GM23338 (cell line): ENCODE measurements around the gene LAMC3. TPM values are rescaled to one million over a fixed set of nuclear protein-coding genes. Genes with fewer than 3 reads are reported as not detected.

Source experiments
- ATAC-seq: fragments of 200-7000 bp; cut with Tn5 transposase; 3 replicates; pipeline ENCODE4 v1.9.1; 2020
- DNase-seq: peaks from one replicate; pipeline ENCODE4 v3.0.0-alpha.2; 2015; ENCODE audit warnings: low spot score
- H2AFZ ChIP-seq: fragments of 200-600 bp; sonication (generic); 2 replicates; pipeline ENCODE4 v1.8.0; 2016; ENCODE audit warnings: antibody characterized with exemption, mild to moderate bottlenecking, moderate library complexity
- H3F3A ChIP-seq: fragments of 200-600 bp; sonication (generic); replicated peaks from 2 replicates; pipeline ENCODE4 v1.8.0; 2017; ENCODE audit warnings: antibody characterized with exemption, mixed run types, low read depth
- H3K27ac ChIP-seq: fragments of 200-600 bp; sonication (generic); 2 replicates; pipeline ENCODE4 v1.6.1; 2016; ENCODE audit warnings: low read depth
- H3K27me3 ChIP-seq: fragments of 200-600 bp; sonication (generic); 2 replicates; pipeline ENCODE4 v1.8.0; 2016; ENCODE audit warnings: mild to moderate bottlenecking, mixed run types, moderate library complexity; ENCODE audit not compliant: insufficient read depth
- H3K36me3 ChIP-seq: fragments of 200-600 bp; sonication (generic); 2 replicates; pipeline ENCODE4 v1.8.0; 2016; ENCODE audit warnings: mild to moderate bottlenecking; ENCODE audit not compliant: insufficient read depth
- H3K4me1 ChIP-seq: fragments of 200-600 bp; sonication (generic); 2 replicates; pipeline ENCODE4 v1.8.0; 2016; ENCODE audit warnings: mild to moderate bottlenecking, moderate library complexity; ENCODE audit not compliant: insufficient read depth
- H3K4me2 ChIP-seq: fragments of 200-600 bp; sonication (generic); 2 replicates; pipeline ENCODE4 v1.7.1; 2017; ENCODE audit warnings: mixed run types
- H3K4me3 ChIP-seq: fragments of 200-600 bp; sonication (generic); 2 replicates; pipeline ENCODE4 v1.6.1; 2016; ENCODE audit warnings: mixed run types
- H3K79me2 ChIP-seq: fragments of 200-600 bp; sonication (generic); replicated peaks from 2 replicates; pipeline ENCODE4 v1.8.0; 2017; ENCODE audit warnings: mild to moderate bottlenecking; ENCODE audit not compliant: insufficient read depth
- H3K9me2 ChIP-seq: fragments of 200-600 bp; sonication (generic); 2 replicates; pipeline ENCODE4 v1.8.0; 2017; ENCODE audit not compliant: insufficient read depth
- H4K20me1 ChIP-seq: fragments of 200-600 bp; sonication (generic); replicated peaks from 2 replicates; pipeline ENCODE4 v1.8.0; 2017; ENCODE audit warnings: mild to moderate bottlenecking; ENCODE audit not compliant: insufficient read depth
- H3K27ac Mint-ChIP-seq: 2 replicates; pipeline ENCODE4 v1.8.0; 2020; ENCODE audit warnings: inconsistent platforms, mild to moderate bottlenecking, moderate library complexity, mixed read lengths
- H3K27me3 Mint-ChIP-seq: 3 replicates; pipeline ENCODE4 v1.8.0; 2022; ENCODE audit warnings: low read depth, mild to moderate bottlenecking, moderate library complexity, mixed read lengths, inconsistent platforms; ENCODE audit not compliant: insufficient read depth, poor library complexity
- H3K36me3 Mint-ChIP-seq: 3 replicates; pipeline ENCODE4 v1.8.0; 2021; ENCODE audit warnings: low read depth, mild to moderate bottlenecking, inconsistent platforms, moderate library complexity, mixed read lengths
- H3K4me1 Mint-ChIP-seq: 3 replicates; pipeline ENCODE4 v1.8.0; 2020; ENCODE audit warnings: mild to moderate bottlenecking, inconsistent platforms, mixed read lengths
- H3K4me3 Mint-ChIP-seq: 3 replicates; pipeline ENCODE4 v1.8.0; 2021; ENCODE audit warnings: moderate library complexity, mild to moderate bottlenecking, inconsistent platforms, mixed read lengths
- H3K9me3 Mint-ChIP-seq: 3 replicates; pipeline ENCODE4 v1.8.0; 2020; ENCODE audit warnings: moderate library complexity, mild to moderate bottlenecking, inconsistent platforms, mixed read lengths
- CREB1 ChIP-seq: fragments of 250-450 bp; sonication (Bioruptor Pico); IDR thresholded peaks from 2 replicates; pipeline ENCODE4 v1.5.0; 2020; ENCODE audit warnings: low read depth, mild to moderate bottlenecking, moderate library complexity
- CTCF ChIP-seq, 2 experiments: fragments of 200-600 bp in 1 of 2; sonication (generic) in 1 of 2; conservative IDR thresholded peaks; 2 replicates each; pipeline versions ENCODE4 v1.5.1 to v1.6.1; 2016 to 2017; ENCODE audit warnings: antibody characterized with exemption in 2 of 2, low read depth in 2 of 2, mild to moderate bottlenecking in 2 of 2, moderate library complexity in 1 of 2
- EZH2phosphoT487 ChIP-seq: fragments of 200-600 bp; sonication (generic); IDR thresholded peaks from one replicate; pipeline ENCODE4 v1.8.1; 2018; ENCODE audit warnings: antibody characterized with exemption; ENCODE audit not compliant: unreplicated experiment
- JUNB ChIP-seq: IDR thresholded peaks from one replicate; pipeline ENCODE4 v1.6.1; 2016; ENCODE audit warnings: antibody characterized with exemption; ENCODE audit not compliant: unreplicated experiment
- POLR2AphosphoS5 ChIP-seq: IDR thresholded peaks from 2 replicates; pipeline ENCODE4 v1.6.1; 2016; ENCODE audit warnings: antibody characterized with exemption, low read depth
- REST ChIP-seq: IDR thresholded peaks from one replicate; pipeline ENCODE4 v1.6.1; 2018; ENCODE audit warnings: antibody characterized with exemption; ENCODE audit not compliant: unreplicated experiment
- ZNF331 ChIP-seq: fragments of 250-450 bp; sonication (Bioruptor Pico); IDR thresholded peaks from 2 replicates; pipeline ENCODE4 v1.5.0; 2020; ENCODE audit warnings: low read depth, mild to moderate bottlenecking, moderate library complexity
- ZNF462 ChIP-seq: fragments of 250-450 bp; sonication (Bioruptor Pico); IDR thresholded peaks from 2 replicates; pipeline ENCODE4 v1.5.0; 2020; ENCODE audit warnings: mild to moderate bottlenecking, moderate library complexity
- polyA plus RNA-seq: library from polyadenylated mRNA; unstranded; fragments of >200 nt; fragmentation: Nextera tagmentation; extraction: Ambion mirVana; gene quantifications from 2 replicates; pipeline ENCODE4 v1.2.1, GENCODE V29; 2016
- total RNA-seq: library from RNA; depleted of rRNA; stranded (reverse); fragments of >200 nt; shearing (Covaris generic); gene quantifications from 2 replicates; pipeline ENCODE4 v1.2.3, GENCODE V29; 2014

LAMC3 gene
- total and polyA plus RNA-seq, 2 experiments from 2014 or later, result 9.0 to 27.4 TPM

- Mint-ChIP-seq H3K9me3 (no peaks in the 10 kb centered on the region), H3K36me3 (no peaks in the 10 kb centered on the region), H3K27ac (no peak overlapping the region), H3K4me1 (peaks cover 25% of the 10 kb centered on the region), H3K4me3 (no peak overlapping the region), H3K27me3 (peaks cover 15% of the 10 kb centered on the region)
- H3K27me3 ChIP-seq, result no peaks in the 10 kb centered on the region
- no peak overlapping the region for H2AFZ ChIP-seq
- no peak overlapping the region for H3K27ac ChIP-seq
- 0 out of 2 replicates have a peak, but pooled peaks cover 5% of the 10 kb centered on the region for H3F3A ChIP-seq
- DNase-seq, result no peak
- no peaks in the 10 kb centered on the region for H3K79me2 ChIP-seq
- H4K20me1 ChIP-seq, result no peaks in the 10 kb centered on the region
- peaks cover 15% of the 10 kb centered on the region for H3K4me1 ChIP-seq
- TF ChIP-seq ZNF462 (no peak), CREB1 (CRISPR knock-in tag) (no peak), EZH2phosphoT487 (no peak), REST (no peak), CTCF (conservative IDR thresholded peaks at IDR 0.05; ENCODE audit: low read depth in 2 of 2) (no peak), JUNB (no peak), POLR2AphosphoS5 (no peak), ZNF331 (CRISPR knock-in tag) (no peak)
- H3K36me3 ChIP-seq, result no peaks in the 10 kb centered on the region
- H3K4me3 ChIP-seq, result no peak overlapping the region
- ATAC-seq, result no peak
- no peak overlapping the region for H3K4me2 ChIP-seq
- no peaks in the 10 kb centered on the region for H3K9me2 ChIP-seq
These were observed 14.6 kb upstream of the LAMC3 start for GRCh38 chr9:130994135-130995085.
